ENCODE measurements around the gene WDR91. TPM values are rescaled to one million over a fixed set of nuclear protein-coding genes. Genes with fewer than 3 reads are reported as not detected.

WDR91 gene
- polyA plus RNA-seq, 1 experiment: 6.3 TPM

DNA sequence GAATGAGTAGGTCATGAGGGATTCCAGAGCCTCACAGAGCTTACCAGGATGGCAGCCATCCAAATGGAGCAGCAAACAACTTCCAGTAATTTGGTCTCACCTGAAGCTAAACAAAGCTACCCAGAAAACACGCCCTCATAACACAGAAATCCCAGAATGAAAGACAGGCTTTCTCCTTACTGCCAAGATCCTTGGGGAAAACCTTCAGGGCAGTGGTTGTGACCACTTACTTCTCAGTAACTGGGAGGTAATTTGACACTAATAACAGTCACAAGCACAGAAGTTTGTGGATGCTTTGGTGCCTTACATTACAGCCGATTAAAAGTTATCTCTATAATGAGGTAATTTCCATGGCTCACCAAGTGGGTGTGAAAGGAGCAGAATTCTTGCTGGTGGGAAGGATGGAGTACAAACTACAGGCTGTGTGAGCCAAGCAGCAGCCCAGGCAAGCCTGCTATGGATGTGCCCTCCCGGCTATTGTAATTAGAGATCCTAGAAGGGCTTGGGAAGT, 10.4 kb downstream of the WDR91 start:
- TF ChIP-seq, protein P1, sequence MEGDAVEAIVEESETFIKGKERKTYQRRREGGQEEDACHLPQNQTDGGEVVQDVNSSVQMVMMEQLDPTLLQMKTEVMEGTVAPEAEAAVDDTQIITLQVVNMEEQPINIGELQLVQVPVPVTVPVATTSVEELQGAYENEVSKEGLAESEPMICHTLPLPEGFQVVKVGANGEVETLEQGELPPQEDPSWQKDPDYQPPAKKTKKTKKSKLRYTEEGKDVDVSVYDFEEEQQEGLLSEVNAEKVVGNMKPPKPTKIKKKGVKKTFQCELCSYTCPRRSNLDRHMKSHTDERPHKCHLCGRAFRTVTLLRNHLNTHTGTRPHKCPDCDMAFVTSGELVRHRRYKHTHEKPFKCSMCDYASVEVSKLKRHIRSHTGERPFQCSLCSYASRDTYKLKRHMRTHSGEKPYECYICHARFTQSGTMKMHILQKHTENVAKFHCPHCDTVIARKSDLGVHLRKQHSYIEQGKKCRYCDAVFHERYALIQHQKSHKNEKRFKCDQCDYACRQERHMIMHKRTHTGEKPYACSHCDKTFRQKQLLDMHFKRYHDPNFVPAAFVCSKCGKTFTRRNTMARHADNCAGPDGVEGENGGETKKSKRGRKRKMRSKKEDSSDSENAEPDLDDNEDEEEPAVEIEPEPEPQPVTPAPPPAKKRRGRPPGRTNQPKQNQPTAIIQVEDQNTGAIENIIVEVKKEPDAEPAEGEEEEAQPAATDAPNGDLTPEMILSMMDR (IDR thresholded peaks at IDR 0.05; ENCODE audit: low read depth, low read length): no peak
- POLR2A ChIA-PET: no interaction called here
- CTCF ChIA-PET: no interaction called here

DNA sequence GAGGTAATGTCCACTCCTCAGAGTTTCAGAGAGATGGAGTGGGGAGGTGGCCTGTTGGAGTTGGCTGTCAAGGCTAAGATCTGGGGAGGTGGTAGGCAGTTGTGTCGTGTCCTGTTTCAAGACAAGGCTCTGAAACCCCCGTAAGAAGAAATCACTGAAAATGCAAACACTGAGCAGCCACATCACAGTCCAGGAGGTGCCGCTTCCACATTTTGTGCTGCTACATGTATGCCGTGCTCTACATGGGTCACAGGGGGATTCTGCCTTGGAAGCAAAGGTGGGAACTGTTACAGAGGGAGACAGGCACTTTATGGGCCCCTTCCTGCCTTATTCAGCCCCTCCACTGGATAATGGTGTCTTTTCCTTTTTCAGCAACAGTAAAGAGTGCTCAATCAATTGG, 11.9 kb downstream of the WDR91 start:
- H3K27ac ChIP-seq (ENCODE audit: low read depth, low read length): no peak overlapping the region
- ChIA-PET CTCF (no interaction called here), POLR2A (no interaction called here)
- TF ChIP-seq, protein P1 (IDR thresholded peaks at IDR 0.05; ENCODE audit: low read depth, low read length): no peak
- no peak overlapping the region for H3K4me3 ChIP-seq (ENCODE audit: low read depth, low read length)
- H3K9me3 ChIP-seq (ENCODE audit: control insufficient read depth, insufficient read depth, low read length): no peaks in the 10 kb centered on the region
- H3K27me3 ChIP-seq (ENCODE audit: control insufficient read depth, insufficient read depth, low read length): no peaks in the 10 kb centered on the region
- no peak for DNase-seq (ENCODE audit: low read depth, low spot score)

More for the DNA sequence above, 10.4 kb downstream of the WDR91 start:
- H3K9me3 ChIP-seq (ENCODE audit: control insufficient read depth, insufficient read depth, low read length): no peaks in the 10 kb centered on the region
- DNase-seq (ENCODE audit: low read depth, low spot score): no peak
- H3K27me3 ChIP-seq (ENCODE audit: control insufficient read depth, insufficient read depth, low read length): no peaks in the 10 kb centered on the region
- no peak overlapping the region for H3K4me3 ChIP-seq (ENCODE audit: low read depth, low read length)
- peak overlapping the region; percentile 31 for H3K27ac ChIP-seq (ENCODE audit: low read depth, low read length)

DNA sequence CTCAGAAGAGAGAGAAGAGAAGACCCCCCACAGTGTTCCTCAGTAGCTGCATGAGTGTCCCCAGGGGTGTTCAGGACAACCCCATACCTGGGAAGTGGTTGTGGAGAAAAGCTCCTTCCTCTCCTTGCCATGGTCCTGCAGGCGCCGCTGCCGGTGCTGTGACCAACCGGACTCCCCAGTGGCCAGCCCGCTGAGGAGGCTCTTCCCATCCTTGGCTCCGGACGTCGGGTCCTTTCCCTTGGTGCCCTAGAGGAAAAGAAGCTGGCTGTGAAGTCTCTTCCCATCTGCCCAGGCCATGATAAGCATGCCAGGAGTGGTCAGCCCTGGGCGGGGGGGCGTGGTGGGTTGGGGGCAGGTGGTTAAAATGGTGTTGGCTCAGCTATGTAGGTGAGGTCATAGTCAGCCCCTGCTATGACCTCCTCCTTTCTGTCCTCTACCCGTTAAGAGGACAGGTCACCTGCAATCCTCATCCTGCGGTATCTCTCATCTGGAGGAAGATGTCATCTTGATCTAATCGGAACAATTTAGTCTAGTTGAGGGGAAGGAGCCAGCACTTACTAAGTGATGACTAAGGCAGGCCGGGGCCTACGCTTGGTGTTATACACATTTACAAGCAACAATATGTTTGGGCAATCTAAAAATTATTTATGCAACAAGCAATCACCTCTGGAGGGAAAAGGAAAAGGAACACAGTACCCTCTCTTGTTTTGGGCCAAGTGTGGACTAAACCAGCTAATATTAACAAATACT, 13.2 kb downstream of the WDR91 start:
- ChIA-PET CTCF (interaction anchor here (0.5 kb wide), 1 partner anchor 76 kb away, joined by 3 read pairs; no protein-coding TSS in a partner anchor), POLR2A (no interaction called here)
- Histone ChIP-seq H3K9me3 (ENCODE audit: control insufficient read depth, insufficient read depth, low read length) (no peaks in the 10 kb centered on the region), H3K27ac (ENCODE audit: low read depth, low read length) (no peak overlapping the region), H3K4me3 (ENCODE audit: low read depth, low read length) (no peak overlapping the region), H3K27me3 (ENCODE audit: control insufficient read depth, insufficient read depth, low read length) (no peaks in the 10 kb centered on the region)
- TF ChIP-seq, protein P1 (IDR thresholded peaks at IDR 0.05; ENCODE audit: low read depth, low read length): no peak
- no peak for DNase-seq (ENCODE audit: low read depth, low spot score)

DNA sequence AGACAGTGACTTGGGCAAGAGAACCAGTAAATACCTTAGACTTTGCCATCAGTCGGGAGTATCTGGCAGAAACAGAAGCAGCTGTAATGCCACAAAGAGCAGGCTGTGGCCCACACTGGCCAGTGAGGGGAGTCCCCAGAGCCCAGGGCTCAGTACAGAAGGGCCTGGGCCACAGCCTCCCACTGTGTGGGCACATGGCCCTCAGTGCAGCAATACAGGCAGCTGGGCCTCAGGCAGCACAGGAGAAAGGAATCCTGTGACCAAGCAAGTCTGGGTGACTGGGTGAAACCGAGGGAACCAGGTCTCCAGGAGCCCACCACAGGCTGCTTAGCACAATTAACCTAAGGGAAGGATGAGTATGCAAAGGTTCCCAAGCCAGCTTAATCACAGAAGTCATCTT, 14.0 kb downstream of the WDR91 start:
- no peak for DNase-seq (ENCODE audit: low read depth, low spot score)
- POLR2A ChIA-PET: no interaction called here
- Histone ChIP-seq H3K9me3 (ENCODE audit: control insufficient read depth, insufficient read depth, low read length) (no peaks in the 10 kb centered on the region), H3K27me3 (ENCODE audit: control insufficient read depth, insufficient read depth, low read length) (no peaks in the 10 kb centered on the region), H3K27ac (ENCODE audit: low read depth, low read length) (no peak overlapping the region), H3K4me3 (ENCODE audit: low read depth, low read length) (no peak overlapping the region)
- CTCF ChIA-PET: interaction anchor here (0.5 kb wide), 1 partner anchor 77 kb away, joined by 3 read pairs; no protein-coding TSS in a partner anchor
- TF ChIP-seq, protein P1 (IDR thresholded peaks at IDR 0.05; ENCODE audit: low read depth, low read length): no peak

DNA sequence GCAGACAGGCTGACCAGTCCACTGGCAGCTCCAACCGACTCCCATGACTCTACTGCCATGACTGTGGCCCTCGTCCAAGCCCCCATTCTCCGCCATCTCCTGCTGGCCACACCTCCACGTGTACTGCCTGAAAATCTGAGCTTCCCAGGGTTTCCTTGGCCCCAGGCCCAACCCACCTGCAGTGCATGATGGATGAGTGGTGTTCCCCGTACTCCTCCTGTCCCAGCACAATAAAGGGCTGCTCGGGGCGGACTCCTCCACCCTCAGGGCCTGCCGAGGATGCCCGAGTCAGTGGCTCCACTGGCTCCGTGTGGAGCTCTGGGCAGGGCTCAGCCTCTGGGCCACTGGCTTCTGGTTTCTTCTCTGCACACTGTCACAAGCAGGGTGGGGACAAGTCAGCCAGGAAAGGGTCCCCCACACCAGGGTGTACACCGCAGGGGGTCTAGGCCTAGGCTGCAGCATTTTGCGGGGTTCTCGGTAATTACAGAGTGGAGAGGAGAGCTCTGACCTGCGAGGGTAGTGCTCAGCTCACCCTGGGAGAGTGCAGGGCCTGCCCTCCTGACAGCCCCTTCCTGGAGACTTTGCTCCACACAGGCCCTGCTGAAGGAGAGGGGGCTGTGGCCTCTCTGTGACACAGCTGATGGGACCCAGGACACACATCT, 15.2 kb downstream of the WDR91 start:
- H3K4me3 ChIP-seq (ENCODE audit: low read depth, low read length): no peak overlapping the region
- H3K9me3 ChIP-seq (ENCODE audit: control insufficient read depth, insufficient read depth, low read length): no peaks in the 10 kb centered on the region
- CTCF ChIA-PET: no interaction called here
- POLR2A ChIA-PET: no interaction called here
- TF ChIP-seq, protein P1 (IDR thresholded peaks at IDR 0.05; ENCODE audit: low read depth, low read length): no peak
- no peak for DNase-seq (ENCODE audit: low read depth, low spot score)
- no peaks in the 10 kb centered on the region for H3K27me3 ChIP-seq (ENCODE audit: control insufficient read depth, insufficient read depth, low read length)
- no peak overlapping the region for H3K27ac ChIP-seq (ENCODE audit: low read depth, low read length)
